Activated CD8-positive, alpha-beta T cell treated with anti-CD3 and anti-CD28 coated beads for 36 hours (primary cell): ENCODE data around the gene ECM2. TPM values are rescaled to one million over a fixed set of nuclear protein-coding genes. Genes with fewer than 3 reads are reported as not detected.

ENCODE experiments used
- ATAC-seq: fragments of 200-7000 bp; cut with Tn5 transposase; one replicate; pipeline ENCODE4 v1.10.0; 2021; ENCODE audit warnings: mild to moderate bottlenecking, moderate library complexity
- CTCF ChIA-PET: fragments of 350-600 bp; sonication (Branson Sonifier 250); formaldehyde crosslinking; loops from one replicate; lab custom pipeline; 2021; ENCODE audit warnings: antibody characterized with exemption; lab: Charles Lee
- POLR2A ChIA-PET: fragments of 350-600 bp; sonication (Branson Sonifier 250); formaldehyde crosslinking; loops from one replicate; lab custom pipeline; 2021; ENCODE audit warnings: antibody characterized with exemption; lab: Charles Lee
- DNase-seq: peaks from one replicate; pipeline ENCODE4 v3.0.0-alpha.2; 2020
- H3K27ac Mint-ChIP-seq: one replicate; pipeline ENCODE4 v1.8.0; 2021; ENCODE audit warnings: mild to moderate bottlenecking, mixed read lengths
- H3K27me3 Mint-ChIP-seq: one replicate; pipeline ENCODE4 v1.8.0; 2021; ENCODE audit warnings: mixed read lengths
- H3K36me3 Mint-ChIP-seq: one replicate; pipeline ENCODE4 v1.8.0; 2021; ENCODE audit warnings: low read depth, mixed read lengths
- H3K4me1 Mint-ChIP-seq: one replicate; pipeline ENCODE4 v1.8.0; 2021; ENCODE audit warnings: low read depth, mixed read lengths
- H3K4me3 Mint-ChIP-seq: one replicate; pipeline ENCODE4 v1.8.0; 2021; ENCODE audit warnings: mild to moderate bottlenecking, moderate library complexity, mixed read lengths
- H3K9me3 Mint-ChIP-seq: one replicate; pipeline ENCODE4 v1.8.0; 2021; ENCODE audit warnings: mixed read lengths
- CTCF ChIP-seq: fragments of 200-600 bp; IDR thresholded peaks from one replicate; pipeline ENCODE4 v1.8.0; 2022; ENCODE audit warnings: antibody characterized with exemption, mild to moderate bottlenecking
- intact Hi-C: fragments of 100-400 bp; cut with micrococcal nuclease; formaldehyde crosslinking; loops from one replicate; pipeline ENCODE4 v1.10.0; 2022
- total RNA-seq, 2 experiments: library from RNA; stranded (reverse); gene quantifications; one replicate each; pipeline ENCODE4 v1.2.3, GENCODE V29; 2021

The ECM2 gene
- total RNA-seq, 2 experiments from 2014 or later: not detected

- Mint-ChIP-seq H3K4me3 (no peak overlapping the region), H3K27me3 (no peaks in the 10 kb centered on the region), H3K36me3 (no peaks in the 10 kb centered on the region), H3K27ac (no peak overlapping the region), H3K4me1 (peaks cover 5% of the 10 kb centered on the region), H3K9me3 (no peaks in the 10 kb centered on the region)
- intact Hi-C loops: no loop called here
- ChIA-PET CTCF (no interaction called here), POLR2A (no interaction called here)
- TF ChIP-seq CTCF: no peak
- DNase-seq (no peak), ATAC-seq (no peak)
Measured at GRCh38 chr9:92483627-92484545, 51.9 kb downstream of the ECM2 start.

GRCh38 chr9:92482805-92483204 lies 53.0 kb downstream of the ECM2 start:
- TF ChIP-seq CTCF: no peak
- ChIA-PET POLR2A (no interaction called here), CTCF (no interaction called here)
- no peaks in the 10 kb centered on the region for H3K27me3 Mint-ChIP-seq
- H3K4me3 Mint-ChIP-seq: no peak overlapping the region
- H3K9me3 Mint-ChIP-seq: no peaks in the 10 kb centered on the region
- intact Hi-C loops: no loop called here
- no peak for DNase-seq
- H3K4me1 Mint-ChIP-seq: peaks cover 5% of the 10 kb centered on the region
- no peaks in the 10 kb centered on the region for H3K36me3 Mint-ChIP-seq
- ATAC-seq: no peak
- no peak overlapping the region for H3K27ac Mint-ChIP-seq

- POLR2A ChIA-PET: no interaction called here
Measured at GRCh38 chr9:92482329-92482728, 53.5 kb downstream of the ECM2 start, which contains the start of gene ASPN. Gene ASPN (minus strand): TSS chr9:92482506.

GRCh38 chr9:92480986-92481633 lies 54.7 kb downstream of the ECM2 start:
- H3K36me3 Mint-ChIP-seq: no peaks in the 10 kb centered on the region
- H3K27me3 Mint-ChIP-seq: no peaks in the 10 kb centered on the region
- peaks cover 5% of the 10 kb centered on the region for H3K4me1 Mint-ChIP-seq
- H3K27ac Mint-ChIP-seq: no peak overlapping the region
- no peak for ATAC-seq
- ChIA-PET POLR2A (no interaction called here), CTCF (interaction anchor here (1.0 to 1.2 kb wide), 2 partner anchors 10 to 310 kb away, joined by 3 read pairs; no protein-coding TSS in a partner anchor)
- H3K4me3 Mint-ChIP-seq: no peak overlapping the region
- intact Hi-C loops: no loop called here
- no peak for DNase-seq
- TF ChIP-seq CTCF: no peak
- no peaks in the 10 kb centered on the region for H3K9me3 Mint-ChIP-seq

More at GRCh38 chr9:92482329-92482728, 53.5 kb downstream of the ECM2 start, which contains the start of gene ASPN:
- no peak for TF ChIP-seq CTCF
- no peaks in the 10 kb centered on the region for H3K36me3 Mint-ChIP-seq
- H3K27ac Mint-ChIP-seq: no peak within 1 kb of the TSS
- H3K27me3 Mint-ChIP-seq: no peaks in the 10 kb centered on the region
- H3K4me3 Mint-ChIP-seq: no peak within 1 kb of the TSS
- CTCF ChIA-PET: no interaction called here
- H3K9me3 Mint-ChIP-seq: no peaks in the 10 kb centered on the region
- peaks cover 5% of the 10 kb centered on the region for H3K4me1 Mint-ChIP-seq
- ATAC-seq (no peak), DNase-seq (no peak)
- intact Hi-C loops: no loop called here
